GM18520 (cell line): Measurements from ENCODE around the gene MORN3.

ENCODE experiments used
- ATAC-seq: cut with Tn5 transposase; IDR thresholded peaks from one replicate; pipeline ENCODE4 v1.9.1; 2021; ENCODE audit not compliant: unreplicated experiment

MORN3 gene

DNA sequence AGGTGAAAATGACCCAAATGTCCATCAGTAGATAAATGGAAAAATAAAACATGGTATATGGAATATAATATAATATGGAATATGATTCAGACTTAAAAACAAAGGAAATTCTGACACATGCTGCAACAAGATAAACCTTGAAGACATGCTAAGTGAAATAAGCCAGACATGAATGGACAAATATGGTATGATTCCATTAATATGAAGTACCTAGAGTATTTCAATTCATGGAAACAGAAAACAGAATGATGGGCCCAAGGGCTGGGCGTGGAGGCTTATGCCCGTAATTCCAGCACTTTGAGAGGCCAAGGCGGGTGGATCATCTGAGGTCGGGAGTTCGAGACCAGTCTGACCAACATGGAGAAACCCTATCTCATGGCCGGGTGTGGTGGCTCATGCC is 65.9 kb downstream of the MORN3 start:
- ATAC-seq: no peak

DNA sequence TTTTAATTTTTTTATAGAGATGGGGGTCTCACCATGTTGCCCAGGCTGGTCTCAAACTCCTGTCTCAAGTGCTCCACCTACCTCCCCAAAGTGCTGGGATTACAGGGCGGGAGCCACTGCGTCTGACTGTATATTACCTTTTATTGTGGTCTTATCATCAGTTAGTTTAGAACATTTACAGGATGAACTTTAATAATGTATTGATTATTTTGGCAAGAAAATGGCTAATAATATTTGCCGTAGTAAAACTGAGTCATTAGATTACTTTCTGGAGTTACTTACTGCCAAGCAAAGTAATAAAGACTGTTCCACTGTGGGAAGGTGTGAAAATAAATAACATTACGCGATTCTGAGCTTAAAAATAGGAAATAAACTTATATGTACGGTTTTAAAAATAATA is 66.7 kb downstream of the MORN3 start:
- no peak for ATAC-seq

DNA sequence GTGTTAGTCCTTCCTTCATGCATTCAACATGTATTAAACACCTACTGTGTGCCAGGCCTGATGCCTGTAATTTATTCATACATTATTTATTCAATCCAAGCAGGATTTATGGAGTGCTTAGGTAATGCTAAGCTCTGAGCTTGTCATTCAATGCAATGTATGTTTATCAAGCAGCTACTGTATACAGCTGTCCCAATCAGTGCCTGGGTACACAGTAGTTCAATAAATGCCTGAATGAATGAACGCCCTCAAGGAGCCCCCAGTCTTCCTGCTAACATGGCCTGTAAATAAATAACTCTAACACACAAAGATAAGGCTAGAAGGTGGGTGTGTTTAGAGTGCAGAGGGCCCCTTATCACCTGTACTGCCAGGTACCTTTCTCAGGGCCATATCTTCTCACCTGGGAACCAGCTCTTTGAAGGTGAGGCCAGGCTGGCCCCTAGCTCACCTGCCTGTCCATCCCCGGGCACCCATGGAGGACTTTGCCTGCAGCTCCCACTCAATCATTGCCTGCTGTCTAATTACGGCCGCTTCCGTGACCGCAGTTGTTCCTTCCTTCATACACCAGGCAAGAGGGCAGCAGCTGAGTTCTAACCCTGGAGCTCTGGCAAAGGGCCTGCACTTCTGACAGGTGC is 68.6 kb downstream of the MORN3 start:
- ATAC-seq: no peak
